ENCODE measurements around the gene SPIC.
"Not testable (repeated sequence)": the region's sequence is repeated elsewhere in the genome, so short reads cannot be mapped to it uniquely, and the experiment has no call there.

SPIC gene

DNA sequence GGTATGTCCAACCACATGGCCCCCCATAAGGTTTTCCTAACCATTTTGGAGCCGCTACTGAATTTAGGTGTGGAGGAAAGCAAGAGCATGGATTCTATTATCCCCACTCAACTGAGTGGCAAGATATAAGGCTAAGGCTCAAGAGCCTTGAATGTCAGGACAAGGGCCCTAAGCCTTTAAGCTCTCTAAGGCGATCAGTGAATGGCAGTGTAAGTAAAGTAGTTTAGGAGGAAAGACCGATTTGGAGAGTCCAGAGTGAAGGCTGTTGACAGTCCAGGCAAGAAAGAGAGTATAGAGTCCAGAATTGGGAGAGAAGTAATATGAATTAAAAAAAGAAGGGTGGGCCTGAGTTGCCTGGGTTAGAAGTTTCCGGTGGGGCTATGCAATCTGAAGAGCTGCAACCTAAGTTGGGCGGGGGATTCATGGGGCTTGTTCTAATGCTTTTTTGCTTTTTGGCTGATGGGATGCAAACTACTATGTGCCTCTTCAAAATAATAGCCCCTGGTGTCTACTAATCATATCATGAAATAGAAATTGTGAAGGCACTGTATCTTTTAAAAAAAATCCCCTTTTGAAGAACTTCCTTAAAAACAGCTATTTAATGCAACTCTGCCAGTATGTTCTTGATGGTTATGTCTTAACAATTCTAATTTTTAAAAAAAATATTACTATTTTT, at the start of gene SPIC:
Gene SPIC, plus strand, starts transcription at position 626 of the 676 bp plus-strand sequence. CDS start 1,569 bp downstream, outside the sequence.
- no peak for DNase-seq

GRCh38 chr12:101430456-101430855, 44.7 kb upstream of the SPIC start:
- DNase-seq: no peak

GRCh38 chr12:101436136-101436535, 39.0 kb upstream of the SPIC start:
- no peak for DNase-seq

DNA sequence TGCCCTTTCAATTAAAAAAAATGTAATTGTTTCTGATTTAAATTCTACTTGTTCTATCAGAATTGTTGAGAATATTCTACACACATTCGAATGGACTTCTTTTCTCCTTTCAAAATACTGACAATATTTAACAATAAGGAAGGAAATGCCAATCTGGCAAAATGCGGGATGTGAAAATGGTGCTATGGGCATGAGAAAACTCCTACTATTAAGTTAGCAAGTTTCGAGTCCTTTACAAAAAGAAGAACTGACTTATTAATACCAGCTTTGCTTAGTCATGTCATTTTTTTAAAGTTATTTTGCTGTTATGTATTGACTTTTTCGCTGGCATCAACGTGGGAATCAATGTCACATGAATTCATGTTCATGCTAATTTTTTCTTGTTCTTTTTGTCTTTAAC, 35.9 kb upstream of the SPIC start:
- no peak for DNase-seq

- DNase-seq: no peak
These were observed 33.5 kb upstream of the SPIC start for GRCh38 chr12:101441461-101442224.

GRCh38 chr12:101455685-101456084, 19.5 kb upstream of the SPIC start:
- no peak for DNase-seq

DNA sequence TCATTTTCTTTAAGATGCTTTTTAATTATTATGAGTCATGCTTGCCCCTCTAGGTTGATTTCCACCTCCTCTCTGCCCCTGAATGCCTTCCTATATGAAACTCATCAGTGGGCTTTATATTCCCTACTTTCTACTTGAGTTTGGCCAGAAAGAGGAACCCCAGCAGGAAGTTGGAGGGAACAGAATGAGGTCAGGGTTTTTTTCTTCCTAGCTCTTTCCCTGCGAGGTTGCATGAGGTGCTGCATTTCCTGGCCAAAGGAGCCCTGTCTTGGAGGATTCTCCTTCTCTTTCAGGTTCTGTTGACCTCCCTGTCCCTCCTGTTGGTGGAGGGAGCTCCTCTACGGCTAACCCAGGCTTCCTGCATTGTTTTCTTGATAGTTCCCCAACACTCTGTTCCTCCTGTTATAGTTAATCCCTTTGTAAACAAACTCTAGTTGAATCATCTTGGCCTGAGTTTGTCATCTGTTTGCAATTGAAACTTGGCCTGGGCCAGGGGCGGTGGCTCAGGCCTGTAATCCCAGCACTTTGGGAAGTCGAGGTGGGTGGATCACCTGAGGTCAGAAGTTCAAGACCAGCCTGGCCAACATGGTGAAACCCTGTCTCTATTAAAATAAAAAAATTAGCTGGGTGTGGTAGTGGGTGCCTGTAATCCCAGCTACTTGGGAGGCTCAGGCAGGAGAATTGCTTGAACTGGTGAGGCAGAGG, 15.3 kb upstream of the SPIC start:
- peak in 1 of 2 experiments; percentile 3 for DNase-seq

- no peak for DNase-seq
These were observed 6.2 kb upstream of the SPIC start for GRCh38 chr12:101468948-101469347.

DNA sequence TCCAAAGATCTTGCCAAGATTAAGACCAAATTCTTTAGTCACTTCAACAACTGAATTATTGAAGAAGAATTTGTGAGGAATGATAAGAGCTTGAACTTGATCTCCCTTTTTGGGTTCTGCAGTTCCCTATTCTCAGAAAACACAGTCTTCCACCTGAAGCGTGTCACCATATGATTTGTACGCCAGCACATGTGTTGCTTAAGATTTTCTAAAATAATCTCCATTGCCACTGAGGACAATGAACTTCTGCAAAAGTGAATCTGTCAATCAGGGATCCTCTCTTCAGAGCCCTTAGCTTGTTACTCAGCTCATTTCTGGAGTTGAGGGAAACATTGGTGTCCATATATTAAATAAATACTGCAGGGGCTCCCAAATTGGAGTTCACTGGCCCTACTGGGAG, 4.2 kb upstream of the SPIC start:
- no peak for DNase-seq

GRCh38 chr12:101471878-101472277, 3.3 kb upstream of the SPIC start:
- not testable (repeated sequence) for DNase-seq

DNA sequence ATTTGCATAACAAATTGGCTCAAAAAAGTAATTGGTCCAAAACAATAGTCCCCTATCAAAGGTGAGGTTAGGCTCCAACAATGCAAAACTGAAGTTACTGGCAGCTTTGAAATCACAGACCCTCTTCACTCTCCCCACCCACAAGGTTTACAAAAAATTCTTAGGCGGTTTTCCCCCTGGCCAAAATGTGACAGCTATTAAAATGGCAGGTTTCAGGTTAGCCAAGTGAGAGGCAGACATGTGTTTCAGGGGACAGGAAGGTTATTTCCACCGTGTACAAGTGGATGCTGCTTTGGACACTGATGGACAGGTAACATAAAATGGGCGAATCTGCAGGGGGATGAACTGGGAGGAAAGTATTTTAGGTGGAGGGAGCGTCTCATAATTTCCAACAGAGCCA, 888 bp upstream of the SPIC start:
- no peak for DNase-seq

DNA sequence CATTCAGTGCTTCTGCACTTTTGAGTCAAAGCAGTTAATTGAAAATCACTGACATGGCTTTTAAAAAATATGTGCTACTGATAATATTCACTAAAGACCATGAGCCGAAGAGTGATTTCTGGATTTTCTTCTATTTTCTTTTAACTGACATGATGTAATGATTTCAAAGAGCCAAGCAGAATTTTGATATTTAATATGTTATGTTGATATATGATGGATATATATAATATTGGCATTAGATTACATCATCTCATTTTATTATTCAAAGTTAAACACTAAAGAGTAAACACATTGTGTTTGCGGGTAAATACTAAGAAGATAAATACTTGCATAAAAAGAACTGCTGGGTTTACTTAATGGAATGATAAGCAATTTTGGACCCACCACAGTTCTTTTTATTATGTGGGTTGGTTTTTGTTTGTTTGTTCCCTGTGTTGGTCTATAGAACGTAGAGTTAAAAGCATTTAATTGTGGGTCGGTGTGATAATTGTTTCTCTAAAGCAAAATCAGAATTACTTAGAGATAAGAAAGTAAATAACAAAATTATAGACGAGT, 692 bp downstream of the SPIC start:
- DNase-seq: no peak

DNA sequence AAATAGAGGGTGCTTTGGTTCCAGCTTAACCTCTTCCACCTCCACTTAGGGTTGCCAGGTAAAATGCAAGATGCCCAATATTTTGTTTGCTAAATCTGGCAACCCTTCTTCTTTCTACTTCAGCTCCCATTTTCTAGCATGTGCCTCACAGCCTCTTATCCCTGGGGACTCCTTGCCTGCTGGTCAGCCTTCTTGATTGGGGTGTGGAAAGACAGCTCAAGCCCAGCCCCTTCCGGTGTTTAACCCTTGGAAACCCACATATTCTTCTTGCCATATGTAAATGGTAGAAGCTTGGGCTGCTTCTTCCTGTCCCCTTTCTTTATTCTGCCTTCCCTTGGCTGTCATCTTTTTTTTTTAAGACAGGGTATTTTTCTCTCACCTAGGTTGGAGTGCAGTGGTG, 5.7 kb downstream of the SPIC start:
- no peak for DNase-seq

DNA sequence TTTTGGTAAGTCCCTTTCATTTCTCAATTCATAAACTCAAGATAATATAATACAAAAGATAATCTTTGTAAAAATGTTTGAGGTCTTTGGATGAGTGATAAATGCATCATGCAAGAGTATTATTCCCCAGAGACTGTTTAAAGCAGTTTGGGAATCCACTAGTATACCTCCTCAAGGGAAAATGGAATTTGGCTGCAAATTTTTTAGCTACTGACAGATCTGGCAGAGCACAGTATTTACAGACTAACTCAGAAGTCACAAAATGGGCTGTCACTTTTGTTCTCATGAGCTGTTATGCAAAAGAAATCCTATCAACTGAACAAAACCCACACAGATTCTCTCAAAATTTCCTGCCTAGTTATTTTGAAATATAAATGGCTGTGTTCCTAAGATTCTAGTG, 9.9 kb downstream of the SPIC start:
- no peak for DNase-seq

- no peak for DNase-seq
These were observed 13.3 kb downstream of the SPIC start for GRCh38 chr12:101488469-101488868.

DNA sequence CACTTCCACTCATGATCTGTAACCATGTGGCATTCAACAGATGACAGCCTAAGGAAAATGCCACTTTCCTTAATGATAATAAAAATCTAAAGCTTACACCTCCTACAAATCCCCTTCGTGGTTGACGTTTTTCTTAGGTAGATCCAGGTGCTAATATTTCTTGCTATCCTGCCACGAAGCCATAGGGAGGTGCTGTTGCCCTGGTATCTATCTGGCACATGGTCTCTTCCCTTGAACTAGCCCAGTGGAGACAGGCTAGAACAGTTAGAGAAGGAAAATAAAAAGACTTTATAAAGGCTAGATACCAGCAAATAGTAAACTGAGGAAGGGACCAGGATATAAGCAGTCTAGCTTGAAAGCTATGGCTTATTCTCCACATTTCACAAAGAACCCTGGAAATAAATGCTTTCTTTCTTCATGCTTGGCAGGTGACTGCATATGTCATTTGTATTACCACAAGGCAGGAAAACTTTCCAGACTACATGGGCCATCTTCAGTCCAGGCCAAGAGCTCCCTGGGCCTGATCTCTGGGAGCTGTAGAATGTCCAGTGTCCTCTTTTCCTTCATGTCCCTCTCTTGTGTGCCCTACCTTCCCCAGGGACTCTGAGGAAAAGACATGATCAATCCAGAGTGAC, 15.3 kb downstream of the SPIC start:
- DNase-seq: peak in 1 of 2 experiments; percentile 46

GRCh38 chr12:101491329-101491728, 16.2 kb downstream of the SPIC start:
- DNase-seq: no peak

DNA sequence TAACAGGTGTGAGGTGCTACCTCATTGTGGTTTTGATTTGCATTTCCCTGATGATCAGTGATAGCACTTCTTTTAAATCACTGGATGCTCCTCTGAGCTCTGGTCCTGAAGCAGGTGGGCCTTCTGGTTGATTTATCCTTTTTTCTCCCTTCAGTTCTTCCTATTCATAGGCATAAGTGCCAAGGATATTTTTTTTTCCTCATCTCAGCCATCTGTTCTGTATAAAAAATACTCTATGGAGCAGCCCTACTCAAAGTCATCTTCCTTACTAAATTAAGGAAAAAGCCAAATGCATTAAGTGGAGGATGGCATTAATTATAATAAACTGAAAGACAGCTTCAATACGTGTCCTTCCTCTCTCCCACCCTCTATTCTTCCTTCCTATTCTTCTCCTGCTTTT, 18.4 kb downstream of the SPIC start:
- no peak for DNase-seq

DNA sequence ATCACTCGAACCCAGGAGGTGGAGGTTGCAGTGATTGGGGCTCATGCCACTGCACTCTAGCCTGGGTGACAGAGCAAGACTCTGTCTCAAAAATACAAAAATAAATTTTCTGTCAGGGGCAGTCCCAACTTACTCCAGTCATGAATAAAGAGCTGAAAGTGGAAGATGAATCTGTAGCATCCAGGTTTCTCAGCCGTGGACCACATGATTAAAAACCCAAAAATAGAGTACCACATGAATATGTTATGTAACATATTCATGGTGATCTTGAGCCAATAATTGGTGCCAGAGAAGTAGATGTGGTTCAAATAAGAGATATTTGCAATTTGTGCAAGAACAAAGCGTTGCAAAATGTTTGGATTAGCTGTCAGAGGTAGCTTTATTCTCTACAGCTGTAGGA, 23.1 kb downstream of the SPIC start:
- no peak for DNase-seq

DNA sequence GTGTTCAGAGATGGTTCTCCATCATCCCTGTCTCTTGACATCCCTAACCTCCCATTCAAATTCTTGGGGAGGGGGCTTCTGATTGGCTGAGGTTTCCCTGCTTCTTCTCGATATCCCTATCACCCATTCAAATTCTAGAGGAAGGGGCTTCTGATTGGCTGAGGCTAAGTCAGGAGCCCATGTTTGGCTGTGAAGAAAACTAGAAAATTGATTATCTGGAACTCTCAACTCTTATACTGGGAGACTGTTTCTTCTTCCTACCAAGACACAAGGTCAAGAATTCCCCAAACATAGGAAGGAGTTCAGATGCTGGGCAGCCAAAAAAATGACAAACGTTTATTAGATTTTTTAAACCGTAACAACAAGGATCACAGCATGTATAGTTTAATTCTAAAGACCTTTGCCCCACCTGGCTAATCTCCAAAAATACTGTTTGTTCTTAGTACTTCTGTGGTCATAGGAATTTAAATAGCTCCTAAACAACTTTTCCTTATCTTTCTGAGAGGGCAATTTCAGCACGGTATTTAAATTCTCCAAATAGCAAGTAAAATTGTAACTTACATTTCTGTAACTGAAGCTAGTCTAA, 26.4 kb downstream of the SPIC start:
- DNase-seq: no peak

DNA sequence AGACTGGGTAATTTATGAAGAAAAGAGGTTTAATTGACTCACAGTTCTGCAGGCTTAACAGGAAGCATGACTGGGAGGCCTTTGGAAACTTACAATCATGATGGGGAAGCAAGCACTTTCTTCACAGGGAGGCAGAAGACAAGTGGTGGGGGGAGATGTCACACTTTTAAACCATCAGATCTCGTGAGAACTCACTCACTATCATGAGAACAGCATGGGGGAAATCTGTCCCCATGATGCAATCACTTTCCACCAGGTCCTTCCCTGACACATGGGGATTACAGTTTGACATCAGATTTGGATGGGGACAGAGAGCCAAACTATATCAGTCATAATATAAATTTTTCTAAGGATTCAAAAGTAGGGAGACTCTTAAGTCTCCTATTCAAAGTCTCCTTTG, 46.0 kb downstream of the SPIC start:
- DNase-seq: no peak

DNA sequence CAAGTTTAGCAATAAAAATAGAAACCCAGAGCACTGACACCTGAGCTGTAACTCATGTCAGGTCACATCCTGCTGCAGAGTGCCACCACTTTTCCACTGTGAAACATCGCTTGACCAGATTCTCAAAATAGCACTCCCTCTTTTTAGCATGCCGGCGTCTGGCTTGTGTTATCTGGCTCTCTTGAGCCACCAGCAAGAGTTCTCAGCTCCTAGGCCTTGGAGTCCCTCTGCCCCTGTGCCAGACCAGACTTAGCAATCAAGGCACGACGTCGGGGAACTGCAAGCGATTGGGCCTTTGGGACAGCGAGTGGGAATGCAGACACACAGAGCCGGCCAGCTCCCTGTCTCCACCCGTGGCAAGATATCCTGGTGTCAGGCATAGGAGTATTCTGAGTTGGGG, 52.5 kb downstream of the SPIC start:
- DNase-seq: no peak

Measured in SHP77 (cell line).